ENCODE results near the gene KRT85.

The KRT85 gene

GRCh38 chr12:52333321-52333720 lies 34.0 kb downstream of the KRT85 start:
- Histone ChIP-seq H3K27me3 (ENCODE audit: insufficient read depth, low read length, poor library complexity, severe bottlenecking) (no peaks in the 10 kb centered on the region), H3K4me2 (ENCODE audit: low read depth, low read length, poor library complexity, severe bottlenecking) (no peak overlapping the region), H3K9me3 (ENCODE audit: insufficient read depth, low read depth, low read length) (no peaks in the 10 kb centered on the region), H3K4me1 (ENCODE audit: insufficient read depth, low read length, poor library complexity, severe bottlenecking) (no peaks in the 10 kb centered on the region), H3K79me2 (ENCODE audit: insufficient read depth, low read length) (no peaks in the 10 kb centered on the region), H3K9ac (ENCODE audit: low read depth, low read length, poor library complexity, severe bottlenecking) (no peak overlapping the region), H2AFZ (ENCODE audit: low read length) (no peak overlapping the region), H3K9me2 (replicated peaks; ENCODE audit: low read depth, low read length) (no peaks in the 10 kb centered on the region), H4K20me1 (ENCODE audit: insufficient read depth, low read length, poor library complexity, severe bottlenecking) (no peaks in the 10 kb centered on the region), H3K36me3 (ENCODE audit: insufficient read depth, low read length) (no peaks in the 10 kb centered on the region), H3K4me3 (ENCODE audit: low read length, poor library complexity, severe bottlenecking) (no peak overlapping the region), H3F3A (ENCODE audit: low read depth) (no peaks in the 10 kb centered on the region)
- TF ChIP-seq, protein P1, sequence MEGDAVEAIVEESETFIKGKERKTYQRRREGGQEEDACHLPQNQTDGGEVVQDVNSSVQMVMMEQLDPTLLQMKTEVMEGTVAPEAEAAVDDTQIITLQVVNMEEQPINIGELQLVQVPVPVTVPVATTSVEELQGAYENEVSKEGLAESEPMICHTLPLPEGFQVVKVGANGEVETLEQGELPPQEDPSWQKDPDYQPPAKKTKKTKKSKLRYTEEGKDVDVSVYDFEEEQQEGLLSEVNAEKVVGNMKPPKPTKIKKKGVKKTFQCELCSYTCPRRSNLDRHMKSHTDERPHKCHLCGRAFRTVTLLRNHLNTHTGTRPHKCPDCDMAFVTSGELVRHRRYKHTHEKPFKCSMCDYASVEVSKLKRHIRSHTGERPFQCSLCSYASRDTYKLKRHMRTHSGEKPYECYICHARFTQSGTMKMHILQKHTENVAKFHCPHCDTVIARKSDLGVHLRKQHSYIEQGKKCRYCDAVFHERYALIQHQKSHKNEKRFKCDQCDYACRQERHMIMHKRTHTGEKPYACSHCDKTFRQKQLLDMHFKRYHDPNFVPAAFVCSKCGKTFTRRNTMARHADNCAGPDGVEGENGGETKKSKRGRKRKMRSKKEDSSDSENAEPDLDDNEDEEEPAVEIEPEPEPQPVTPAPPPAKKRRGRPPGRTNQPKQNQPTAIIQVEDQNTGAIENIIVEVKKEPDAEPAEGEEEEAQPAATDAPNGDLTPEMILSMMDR (conservative IDR thresholded peaks at IDR 0.05; ENCODE audit: low read length), result no peak
- no peak for TF ChIP-seq EZH2phosphoT487 (IDR thresholded peaks at IDR 0.05; ENCODE audit: borderline replicate concordance)

- Histone ChIP-seq H3F3A (ENCODE audit: low read depth) (no peaks in the 10 kb centered on the region), H3K27me3 (ENCODE audit: insufficient read depth, low read length, poor library complexity, severe bottlenecking) (no peaks in the 10 kb centered on the region), H3K4me1 (ENCODE audit: insufficient read depth, low read length, poor library complexity, severe bottlenecking) (no peaks in the 10 kb centered on the region), H3K9me2 (replicated peaks; ENCODE audit: low read depth, low read length) (no peaks in the 10 kb centered on the region), H3K4me2 (ENCODE audit: low read depth, low read length, poor library complexity, severe bottlenecking) (no peak overlapping the region), H4K20me1 (ENCODE audit: insufficient read depth, low read length, poor library complexity, severe bottlenecking) (no peaks in the 10 kb centered on the region), H3K4me3 (ENCODE audit: low read length, poor library complexity, severe bottlenecking) (no peak overlapping the region), H3K9ac (ENCODE audit: low read depth, low read length, poor library complexity, severe bottlenecking) (no peak overlapping the region), H2AFZ (ENCODE audit: low read length) (no peak overlapping the region), H3K9me3 (ENCODE audit: insufficient read depth, low read depth, low read length) (no peaks in the 10 kb centered on the region), H3K36me3 (ENCODE audit: insufficient read depth, low read length) (no peaks in the 10 kb centered on the region), H3K79me2 (ENCODE audit: insufficient read depth, low read length) (no peaks in the 10 kb centered on the region)
- TF ChIP-seq EZH2phosphoT487 (IDR thresholded peaks at IDR 0.05; ENCODE audit: borderline replicate concordance), result no peak
- TF ChIP-seq, protein P1 (conservative IDR thresholded peaks at IDR 0.05; ENCODE audit: low read length), result no peak
Measured at GRCh38 chr12:52332381-52332780, 34.9 kb downstream of the KRT85 start.

DNA sequence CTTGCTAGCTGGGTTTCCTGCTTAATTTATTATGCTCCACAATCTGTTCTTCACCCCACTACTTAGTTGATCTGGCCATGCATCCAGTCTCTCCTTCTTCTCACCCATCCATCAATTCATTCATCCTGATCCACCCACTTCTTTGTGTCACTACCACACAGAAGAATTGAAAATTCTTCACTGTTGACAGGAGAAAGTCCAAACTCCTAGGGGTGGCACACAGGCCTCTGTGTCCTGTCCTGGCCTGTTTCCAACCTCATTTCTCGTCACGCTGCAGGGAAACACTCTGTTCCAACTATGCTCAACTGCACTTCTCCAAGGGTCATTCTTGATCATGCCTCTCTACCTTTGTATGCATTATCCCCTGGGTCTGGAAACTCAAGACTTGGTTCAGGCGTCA lies 35.4 kb downstream of the KRT85 start:
- no peak overlapping the region for H3K4me2 ChIP-seq (ENCODE audit: low read depth, low read length, poor library complexity, severe bottlenecking)
- TF ChIP-seq EZH2phosphoT487 (IDR thresholded peaks at IDR 0.05; ENCODE audit: borderline replicate concordance), result no peak
- TF ChIP-seq, protein P1 (conservative IDR thresholded peaks at IDR 0.05; ENCODE audit: low read length), result no peak

More for the DNA sequence above, 35.4 kb downstream of the KRT85 start:
- Histone ChIP-seq H3F3A (ENCODE audit: low read depth) (no peaks in the 10 kb centered on the region), H2AFZ (ENCODE audit: low read length) (no peak overlapping the region), H3K9ac (ENCODE audit: low read depth, low read length, poor library complexity, severe bottlenecking) (no peak overlapping the region), H3K9me2 (replicated peaks; ENCODE audit: low read depth, low read length) (no peaks in the 10 kb centered on the region), H3K9me3 (ENCODE audit: insufficient read depth, low read depth, low read length) (no peaks in the 10 kb centered on the region), H3K36me3 (ENCODE audit: insufficient read depth, low read length) (no peaks in the 10 kb centered on the region), H4K20me1 (ENCODE audit: insufficient read depth, low read length, poor library complexity, severe bottlenecking) (no peaks in the 10 kb centered on the region), H3K79me2 (ENCODE audit: insufficient read depth, low read length) (no peaks in the 10 kb centered on the region), H3K4me1 (ENCODE audit: insufficient read depth, low read length, poor library complexity, severe bottlenecking) (no peaks in the 10 kb centered on the region), H3K27me3 (ENCODE audit: insufficient read depth, low read length, poor library complexity, severe bottlenecking) (no peaks in the 10 kb centered on the region), H3K4me3 (ENCODE audit: low read length, poor library complexity, severe bottlenecking) (no peak overlapping the region)
